ENCODE measurements around the gene PIK3R2. TPM values are rescaled to one million over a fixed set of nuclear protein-coding genes. Genes with fewer than 3 reads are reported as not detected.

The PIK3R2 gene
- total RNA-seq, 1 experiment from 2014 or later, result 38.1 TPM

GRCh38 chr19:18119717-18120105, 33.3 kb upstream of the PIK3R2 start:
- TF ChIP-seq EZH2 (IDR thresholded peaks at IDR 0.05; ENCODE audit: borderline replicate concordance, low read depth, low read length, poor library complexity, severe bottlenecking), result no peak
- no peak for TF ChIP-seq CTCF (conservative IDR thresholded peaks at IDR 0.05; ENCODE audit: low read depth, low read length)
- no TSS peak for BruUV-seq (replicated peaks)
- CTCF ChIA-PET, result interaction anchor here (0.5 kb wide), 1 partner anchor 32 kb away, joined by 5 read pairs; no protein-coding TSS in a partner anchor
- Histone ChIP-seq H3K36me3 (ENCODE audit: insufficient read depth, low read length, poor library complexity, severe bottlenecking) (no peaks in the 10 kb centered on the region), H3K4me1 (ENCODE audit: insufficient read depth, low read length, poor library complexity, severe bottlenecking) (peaks cover 11% of the 10 kb centered on the region), H3K27me3 (replicated peaks; ENCODE audit: insufficient read depth, low read depth, low read length, poor library complexity) (no peaks in the 10 kb centered on the region), H3K4me3 (ENCODE audit: low read depth, low read length, poor library complexity, severe bottlenecking) (no peak overlapping the region), H3K27ac (ENCODE audit: low read depth, low read length, poor library complexity, severe bottlenecking) (no peak overlapping the region), H3K9me3 (ENCODE audit: low read depth, low read length, poor library complexity, severe bottlenecking) (no peaks in the 10 kb centered on the region)
- intact Hi-C loops (cut with micrococcal nuclease; ENCODE audit: unreplicated experiment), result no loop called here
- no peak for DNase-seq (ENCODE audit: low spot score)
- POLR2A ChIA-PET (ENCODE audit: low non-redundant PET), result no interaction called here

DNA sequence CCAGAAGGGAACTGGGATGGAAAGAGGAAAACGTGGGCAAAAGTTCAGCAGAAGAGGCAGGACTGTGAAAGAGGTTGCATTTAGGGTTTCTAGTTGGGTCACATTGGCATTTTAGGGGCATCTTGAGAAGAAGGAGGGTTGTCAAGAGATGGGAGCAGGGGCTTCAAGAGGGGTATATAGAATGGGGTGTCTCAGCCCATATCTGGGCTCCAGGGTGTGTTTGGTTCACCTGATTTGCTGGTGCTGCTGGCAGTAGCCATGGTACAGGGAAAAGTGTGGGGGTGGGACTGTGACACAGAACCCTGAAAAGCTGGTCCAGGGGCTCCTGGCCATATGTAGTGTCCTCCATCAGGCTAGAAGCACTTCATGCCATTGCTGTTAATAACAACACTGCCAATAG, 32.8 kb upstream of the PIK3R2 start:
- Histone ChIP-seq H3K36me3 (ENCODE audit: insufficient read depth, low read length, poor library complexity, severe bottlenecking) (no peaks in the 10 kb centered on the region), H3K27me3 (replicated peaks; ENCODE audit: insufficient read depth, low read depth, low read length, poor library complexity) (no peaks in the 10 kb centered on the region), H3K27ac (ENCODE audit: low read depth, low read length, poor library complexity, severe bottlenecking) (no peak overlapping the region), H3K4me3 (ENCODE audit: low read depth, low read length, poor library complexity, severe bottlenecking) (no peak overlapping the region), H3K4me1 (ENCODE audit: insufficient read depth, low read length, poor library complexity, severe bottlenecking) (peaks cover 11% of the 10 kb centered on the region), H3K9me3 (ENCODE audit: low read depth, low read length, poor library complexity, severe bottlenecking) (no peaks in the 10 kb centered on the region)
- ChIA-PET POLR2A (ENCODE audit: low non-redundant PET) (no interaction called here), CTCF (interaction anchor here (0.5 kb wide), 1 partner anchor 32 kb away, joined by 5 read pairs; no protein-coding TSS in a partner anchor)
- BruUV-seq (replicated peaks), result no TSS peak
- DNase-seq (ENCODE audit: low spot score), result no peak
- intact Hi-C loops (cut with micrococcal nuclease; ENCODE audit: unreplicated experiment), result no loop called here
- TF ChIP-seq CTCF (conservative IDR thresholded peaks at IDR 0.05; ENCODE audit: low read depth, low read length) (no peak), EZH2 (IDR thresholded peaks at IDR 0.05; ENCODE audit: borderline replicate concordance, low read depth, low read length, poor library complexity, severe bottlenecking) (no peak)

DNA sequence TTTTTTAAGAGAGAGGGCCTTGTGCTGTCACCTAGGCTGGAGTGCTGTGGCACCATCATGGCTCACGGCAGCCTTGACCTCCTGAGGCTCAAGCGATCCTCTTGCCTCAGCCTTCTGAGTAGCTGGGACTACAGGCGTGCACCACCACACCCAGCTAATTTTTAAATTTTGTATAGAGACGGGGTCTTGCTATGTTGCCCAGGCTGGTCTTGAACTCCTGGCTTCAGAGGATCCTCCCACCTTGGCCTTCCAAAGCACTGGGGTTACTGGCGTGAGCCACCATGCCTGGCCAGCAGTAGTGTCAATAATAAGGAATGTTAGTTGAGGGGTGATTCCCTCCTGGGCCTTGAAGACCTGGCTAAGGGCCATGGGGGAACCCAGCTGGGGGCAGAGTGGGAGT, 31.8 kb upstream of the PIK3R2 start:
- BruUV-seq (replicated peaks), result no TSS peak
- CTCF ChIA-PET, result no interaction called here

More for the DNA sequence above, 31.8 kb upstream of the PIK3R2 start:
- POLR2A ChIA-PET (ENCODE audit: low non-redundant PET), result no interaction called here
- Histone ChIP-seq H3K4me1 (ENCODE audit: insufficient read depth, low read length, poor library complexity, severe bottlenecking) (peaks cover 11% of the 10 kb centered on the region), H3K4me3 (ENCODE audit: low read depth, low read length, poor library complexity, severe bottlenecking) (no peak overlapping the region), H3K27ac (ENCODE audit: low read depth, low read length, poor library complexity, severe bottlenecking) (no peak overlapping the region), H3K9me3 (ENCODE audit: low read depth, low read length, poor library complexity, severe bottlenecking) (no peaks in the 10 kb centered on the region), H3K36me3 (ENCODE audit: insufficient read depth, low read length, poor library complexity, severe bottlenecking) (no peaks in the 10 kb centered on the region), H3K27me3 (replicated peaks; ENCODE audit: insufficient read depth, low read depth, low read length, poor library complexity) (no peaks in the 10 kb centered on the region)
- intact Hi-C loops (cut with micrococcal nuclease; ENCODE audit: unreplicated experiment), result no loop called here
- no peak for DNase-seq (ENCODE audit: low spot score)
- no peak for TF ChIP-seq CTCF (conservative IDR thresholded peaks at IDR 0.05; ENCODE audit: low read depth, low read length)
- TF ChIP-seq EZH2 (IDR thresholded peaks at IDR 0.05; ENCODE audit: borderline replicate concordance, low read depth, low read length, poor library complexity, severe bottlenecking), result no peak

Data from A673 (cell line).